Measurements from ENCODE around the gene THPO.

- no peak for TF ChIP-seq ESRRG (CRISPR knock-in tag; IDR thresholded peaks at IDR 0.05)
- TF ChIP-seq CREB5 (CRISPR knock-in tag; IDR thresholded peaks at IDR 0.05; ENCODE audit: low read depth) = no peak
These were observed 40.6 kb downstream of the THPO start, which contains the start of gene FAM131A for GRCh38 chr3:184337399-184337714.

Measured in SK-N-SH treated with all-trans-retinoic acid at 6 μM for 48 hours (cell line).